ENCODE results near the gene MYNN.
A peak's percentile ranks its signal among the peaks of the same experiment; 100 is the strongest.

Gene MYNN

GRCh38 chr3:169780742-169781141 lies 7.5 kb downstream of the MYNN start:
- DNase-seq = no peak

- DNase-seq = no peak
These were observed 8.1 kb downstream of the MYNN start for GRCh38 chr3:169781209-169781855.

GRCh38 chr3:169787120-169787519 lies 13.9 kb downstream of the MYNN start:
- DNase-seq = no peak

GRCh38 chr3:169787791-169788190 lies 14.6 kb downstream of the MYNN start:
- DNase-seq = no peak

GRCh38 chr3:169790219-169790618 lies 17.0 kb downstream of the MYNN start:
- no peak for DNase-seq

GRCh38 chr3:169790687-169791429 lies 17.7 kb downstream of the MYNN start:
- DNase-seq = no peak

- no peak for DNase-seq
These were observed 19.2 kb downstream of the MYNN start for GRCh38 chr3:169792359-169792758.

GRCh38 chr3:169804681-169805080 lies 31.5 kb downstream of the MYNN start:
- DNase-seq = no peak

- DNase-seq = no peak
These were observed 36.1 kb downstream of the MYNN start for GRCh38 chr3:169809230-169809795.

GRCh38 chr3:169811631-169812331 lies 38.6 kb downstream of the MYNN start:
- DNase-seq = no peak

- DNase-seq = peak; percentile 72
These were observed 39.4 kb downstream of the MYNN start, which contains the start of the genes LRRC34 and LRRIQ4 for GRCh38 chr3:169812332-169813235. Gene LRRC34, minus strand, starts transcription at chr3:169812904. Its CDS starts 356 bp downstream, at chr3:169812548. Gene LRRIQ4, plus strand, starts transcription at chr3:169812870. Its CDS starts 9,052 bp downstream, at chr3:169821922.

GRCh38 chr3:169813278-169813677 lies 40.1 kb downstream of the MYNN start:
- DNase-seq = no peak

- peak; percentile 51 for DNase-seq
These were observed 40.7 kb downstream of the MYNN start for GRCh38 chr3:169813757-169814517.

GRCh38 chr3:169815590-169816150 lies 42.5 kb downstream of the MYNN start:
- no peak for DNase-seq

GRCh38 chr3:169818316-169818715 lies 45.1 kb downstream of the MYNN start:
- DNase-seq = no peak

- DNase-seq = no peak
These were observed 48.9 kb downstream of the MYNN start for GRCh38 chr3:169822091-169822490.

GRCh38 chr3:169822540-169822939 lies 49.3 kb downstream of the MYNN start:
- DNase-seq = no peak

GRCh38 chr3:169822983-169823382 lies 49.8 kb downstream of the MYNN start:
- no peak for DNase-seq

- no peak for DNase-seq
These were observed 52.1 kb downstream of the MYNN start for GRCh38 chr3:169825316-169825715.

- no peak for DNase-seq
These were observed 54.5 kb downstream of the MYNN start for GRCh38 chr3:169827712-169828111.

- DNase-seq = no peak
These were observed 62.3 kb downstream of the MYNN start for GRCh38 chr3:169835533-169835932.

All from NCI-H1694 treated with DMSO at 0.1 percent for 48 hours (cell line).